GM19025 (cell line): ENCODE measurements around the gene MYL5.
"Not testable (repeated sequence)": the region's sequence is repeated elsewhere in the genome, so short reads cannot be mapped to it uniquely, and the experiment has no call there.

Source experiments
- ATAC-seq: cut with Tn5 transposase; IDR thresholded peaks from one replicate; pipeline ENCODE4 v1.9.1; 2021; ENCODE audit warnings: mild to moderate bottlenecking, low read depth, moderate library complexity; ENCODE audit not compliant: unreplicated experiment

The MYL5 gene

GRCh38 chr4:683982-684622 lies 9.8 kb downstream of the MYL5 start:
- no peak for ATAC-seq

- ATAC-seq: no peak
Measured at GRCh38 chr4:684623-685327, 10.4 kb downstream of the MYL5 start.

- no peak for ATAC-seq
Measured at GRCh38 chr4:685679-686412, 11.5 kb downstream of the MYL5 start.

- no peak for ATAC-seq
Measured at GRCh38 chr4:686413-687040, 12.2 kb downstream of the MYL5 start.

GRCh38 chr4:687048-687970 lies 13.0 kb downstream of the MYL5 start:
- no peak for ATAC-seq

GRCh38 chr4:687971-688853 lies 13.9 kb downstream of the MYL5 start:
- ATAC-seq: no peak

- ATAC-seq: no peak
Measured at GRCh38 chr4:688854-689681, 14.7 kb downstream of the MYL5 start, which contains the start of gene SLC49A3. Gene SLC49A3, minus strand, starts transcription at chr4:689151. Its CDS starts 24 bp downstream, at chr4:689127.

GRCh38 chr4:689723-690122 lies 15.4 kb downstream of the MYL5 start:
- ATAC-seq: no peak

GRCh38 chr4:692771-693554 lies 18.6 kb downstream of the MYL5 start:
- no peak for ATAC-seq

GRCh38 chr4:694341-694940 lies 20.1 kb downstream of the MYL5 start:
- not testable (repeated sequence) for ATAC-seq

GRCh38 chr4:699816-700580 lies 25.7 kb downstream of the MYL5 start:
- no peak for ATAC-seq

GRCh38 chr4:700587-701264 lies 26.4 kb downstream of the MYL5 start:
- no peak for ATAC-seq

GRCh38 chr4:702618-703048 lies 28.3 kb downstream of the MYL5 start:
- ATAC-seq: no peak

GRCh38 chr4:703336-704197 lies 29.2 kb downstream of the MYL5 start:
- ATAC-seq: no peak
